GM19023 (cell line): ENCODE measurements around the gene ZNF597.

Source experiments
- ATAC-seq: cut with Tn5 transposase; IDR thresholded peaks from one replicate; pipeline ENCODE4 v1.9.1; 2021; ENCODE audit warnings: mild to moderate bottlenecking, moderate library complexity; ENCODE audit not compliant: unreplicated experiment

The ZNF597 gene

GRCh38 chr16:3443108-3444031, at the start of gene ZNF597, which contains the start of gene NAA60:
TSS of gene ZNF597 (minus strand) at chr16:3443504. CDS start at chr16:3443153, 351 bp downstream.
TSS of gene NAA60 (plus strand) at chr16:3443680. CDS start at chr16:3476228, 32,548 bp downstream.
- peak; percentile 91 for ATAC-seq

GRCh38 chr16:3492356-3492755, 49.1 kb upstream of the ZNF597 start:
- no peak for ATAC-seq

GRCh38 chr16:3490911-3491629, 47.8 kb upstream of the ZNF597 start:
- no peak for ATAC-seq

GRCh38 chr16:3488801-3489200, 45.5 kb upstream of the ZNF597 start:
- no peak for ATAC-seq

- ATAC-seq, result no peak
Observed at GRCh38 chr16:3487521-3488410, 44.5 kb upstream of the ZNF597 start.

GRCh38 chr16:3486506-3487215, 43.4 kb upstream of the ZNF597 start:
- no peak for ATAC-seq

GRCh38 chr16:3485821-3486505, 42.7 kb upstream of the ZNF597 start:
- no peak for ATAC-seq

- no peak for ATAC-seq
Observed at GRCh38 chr16:3485097-3485745, 41.9 kb upstream of the ZNF597 start.

- no peak for ATAC-seq
Observed at GRCh38 chr16:3484318-3485096, 41.2 kb upstream of the ZNF597 start.

GRCh38 chr16:3482659-3483241, 39.4 kb upstream of the ZNF597 start:
- no peak for ATAC-seq

- ATAC-seq, result no peak
Observed at GRCh38 chr16:3481696-3482658, 38.7 kb upstream of the ZNF597 start.

GRCh38 chr16:3480901-3481695, 37.8 kb upstream of the ZNF597 start:
- no peak for ATAC-seq

- ATAC-seq, result no peak
Observed at GRCh38 chr16:3479654-3480216, 36.4 kb upstream of the ZNF597 start.

GRCh38 chr16:3478242-3478925, 35.1 kb upstream of the ZNF597 start:
- ATAC-seq, result no peak

- no peak for ATAC-seq
Observed at GRCh38 chr16:3476409-3476808, 33.1 kb upstream of the ZNF597 start.
